Omental fat pad (tissue), 4 donors: ENCODE results near the gene LIN54. TPM values are rescaled to one million over a fixed set of nuclear protein-coding genes. Genes with fewer than 3 reads are reported as not detected.

Experiments used
- ATAC-seq: fragments of 150-250 bp; one replicate; pipeline ENCODE4 v1.9.1; 2016; ENCODE audit warnings: mild to moderate bottlenecking, moderate library complexity; ENCODE audit not compliant: low FRiP score
- DNase-seq: peaks from one replicate; pipeline ENCODE4 v3.0.0-alpha.2; 2019; ENCODE audit warnings: low spot score
- CTCF ChIP-seq, 3 donors: fragments of 450-650 bp; IDR thresholded peaks; one replicate each; pipeline ENCODE4 v1.5.1; 2016 to 2017; ENCODE audit warnings: antibody characterized with exemption in 3 of 3, mild to moderate bottlenecking in 3 of 3, moderate library complexity in 2 of 3
- total RNA-seq, 4 donors: library from RNA; depleted of rRNA; stranded (reverse); fragments of >200 nt; gene quantifications; one replicate each; pipeline ENCODE4 v1.1.0, GENCODE V29; 2016

LIN54 gene
- total RNA-seq, 4 donors from 2014 or later, result 5.8 to 13.6 (median 7.7) TPM

- ATAC-seq (no peak), DNase-seq (no peak)
- TF ChIP-seq CTCF (IDR thresholded peaks at IDR 0.05), result no peak
These were observed 110.6 kb downstream of the LIN54 start for GRCh38 chr4:82900066-82900410.

- ATAC-seq (no peak), DNase-seq (no peak)
- no peak for TF ChIP-seq CTCF (IDR thresholded peaks at IDR 0.05)
These were observed 111.1 kb downstream of the LIN54 start for GRCh38 chr4:82899374-82900065.

GRCh38 chr4:82898322-82899243 lies 112.0 kb downstream of the LIN54 start:
- no peak for ATAC-seq
- TF ChIP-seq CTCF (IDR thresholded peaks at IDR 0.05), result no peak
- DNase-seq, result no peak

- no peak for DNase-seq
- no peak for ATAC-seq
- TF ChIP-seq CTCF (IDR thresholded peaks at IDR 0.05), result no peak
These were observed 113.9 kb downstream of the LIN54 start for GRCh38 chr4:82896755-82897154.

- DNase-seq (no peak), ATAC-seq (no peak)
- no peak for TF ChIP-seq CTCF (IDR thresholded peaks at IDR 0.05)
These were observed 116.7 kb downstream of the LIN54 start for GRCh38 chr4:82893942-82894341.

- TF ChIP-seq CTCF (IDR thresholded peaks at IDR 0.05), result no peak
- DNase-seq (no peak), ATAC-seq (no peak)
These were observed 118.2 kb downstream of the LIN54 start for GRCh38 chr4:82892467-82892802.
